Measurements from ENCODE around the gene SEBOX. TPM values are rescaled to one million over a fixed set of nuclear protein-coding genes. Genes with fewer than 3 reads are reported as not detected.

SEBOX gene
- total RNA-seq, 1 donor: not detected

DNA sequence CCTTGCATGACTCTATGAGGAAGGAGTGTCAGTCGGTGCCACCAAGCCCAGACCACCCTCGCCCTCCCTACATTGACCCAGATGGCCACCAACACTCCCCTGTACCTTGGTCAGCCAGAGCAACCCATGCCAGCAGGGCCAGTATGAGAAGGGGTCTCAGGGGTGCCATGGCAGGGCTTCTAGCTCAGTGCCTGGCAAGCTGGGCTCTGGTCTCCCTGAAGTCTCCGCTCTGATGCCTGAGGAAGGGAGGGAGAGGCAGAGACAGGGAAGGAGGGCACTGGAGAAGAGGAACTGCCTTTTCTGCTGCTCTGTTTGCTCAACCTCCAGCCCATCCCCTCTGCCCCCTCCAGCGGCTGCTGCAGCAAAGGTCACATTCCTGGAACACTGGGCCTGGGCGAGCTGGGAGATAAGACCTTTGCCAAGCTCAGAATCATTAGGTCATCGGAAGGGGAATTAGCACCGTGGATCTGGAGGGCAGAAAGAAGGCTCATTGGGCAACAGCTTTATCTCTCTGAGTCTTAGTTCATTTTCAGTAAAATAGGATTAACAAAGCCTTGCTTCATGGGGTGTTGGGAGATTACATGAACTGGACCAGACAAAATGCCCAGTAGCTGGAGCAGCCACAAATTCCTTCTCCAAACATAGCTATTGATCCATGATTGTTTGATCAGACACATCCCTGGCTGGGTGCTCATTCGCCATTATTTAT, 5.2 kb upstream of the SEBOX start, which contains the start of gene VTN:
VTN (minus strand) TSS at position 273 of the 709 bp plus-strand sequence; CDS start at position 169, 104 bp downstream.
- DNase-seq (ENCODE audit: low read depth): peak; percentile 76
- H3K4me3 ChIP-seq (ENCODE audit: low read depth, low read length): peak within 1 kb of the TSS; percentile 71
- TF ChIP-seq CTCF (IDR thresholded peaks at IDR 0.05; ENCODE audit: insufficient read depth, low read length): peak; percentile 3

DNA sequence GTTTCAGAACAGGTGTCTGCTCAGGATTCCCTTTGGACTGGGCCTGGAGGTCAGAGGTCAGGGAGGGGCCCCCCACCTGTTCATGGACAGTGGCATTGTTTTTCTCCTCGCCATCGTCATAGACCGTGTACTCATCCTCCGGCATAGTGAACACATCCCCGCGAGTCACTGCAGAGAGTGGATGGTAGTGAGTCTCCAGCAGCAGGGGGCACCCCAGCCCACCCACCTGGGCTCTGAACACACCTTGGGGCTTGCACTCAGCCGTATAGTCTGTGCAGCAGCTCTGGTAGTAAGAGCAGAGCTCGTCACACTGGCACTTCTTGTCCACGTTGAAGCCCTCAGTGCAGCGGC, 4.7 kb upstream of the SEBOX start:
- H3K4me3 ChIP-seq (ENCODE audit: low read depth, low read length): no peak overlapping the region
- no peak for DNase-seq (ENCODE audit: low read depth)
- no peak for TF ChIP-seq CTCF (IDR thresholded peaks at IDR 0.05; ENCODE audit: insufficient read depth, low read length)

DNA sequence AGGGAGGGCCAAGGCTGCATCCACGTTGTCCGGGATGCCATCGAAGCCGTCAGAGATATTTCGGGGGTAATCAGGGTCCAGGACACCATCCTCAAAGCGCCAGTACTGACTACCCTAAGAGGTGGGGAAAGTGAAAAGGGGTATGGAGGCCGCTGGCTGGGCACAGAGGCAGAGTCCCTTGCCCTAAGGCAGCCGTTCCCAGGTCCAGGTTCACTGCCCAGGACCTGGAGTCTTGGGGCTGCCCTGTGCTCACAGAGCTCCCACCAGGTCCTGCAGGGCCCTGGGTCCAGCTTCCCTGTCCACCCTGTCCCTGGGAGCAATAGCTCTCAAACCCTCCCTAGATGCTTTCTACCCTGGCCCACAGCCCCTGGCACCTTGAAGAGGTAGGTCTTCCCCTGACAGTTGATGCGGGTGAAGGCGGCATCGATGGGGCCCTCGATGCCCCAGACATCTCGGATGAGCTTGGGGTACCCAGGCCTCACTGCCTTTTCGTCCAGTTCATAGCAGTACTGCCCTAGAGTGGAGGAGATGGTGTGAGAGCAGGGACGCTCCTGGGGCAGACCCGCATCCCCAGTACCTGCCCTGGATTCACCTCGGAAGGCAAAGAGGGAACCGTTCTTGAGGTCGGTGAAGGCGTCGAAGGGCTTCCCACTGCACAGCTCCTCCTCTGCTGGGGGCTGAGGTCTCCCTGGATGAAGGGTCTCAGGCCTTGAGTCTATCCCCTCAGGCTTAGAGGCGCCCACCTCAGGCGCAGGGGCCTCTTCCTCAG, 4.1 kb upstream of the SEBOX start:
- H3K4me3 ChIP-seq (ENCODE audit: low read depth, low read length): no peak overlapping the region
- no peak for TF ChIP-seq CTCF (IDR thresholded peaks at IDR 0.05; ENCODE audit: insufficient read depth, low read length)
- no peak for DNase-seq (ENCODE audit: low read depth)

DNA sequence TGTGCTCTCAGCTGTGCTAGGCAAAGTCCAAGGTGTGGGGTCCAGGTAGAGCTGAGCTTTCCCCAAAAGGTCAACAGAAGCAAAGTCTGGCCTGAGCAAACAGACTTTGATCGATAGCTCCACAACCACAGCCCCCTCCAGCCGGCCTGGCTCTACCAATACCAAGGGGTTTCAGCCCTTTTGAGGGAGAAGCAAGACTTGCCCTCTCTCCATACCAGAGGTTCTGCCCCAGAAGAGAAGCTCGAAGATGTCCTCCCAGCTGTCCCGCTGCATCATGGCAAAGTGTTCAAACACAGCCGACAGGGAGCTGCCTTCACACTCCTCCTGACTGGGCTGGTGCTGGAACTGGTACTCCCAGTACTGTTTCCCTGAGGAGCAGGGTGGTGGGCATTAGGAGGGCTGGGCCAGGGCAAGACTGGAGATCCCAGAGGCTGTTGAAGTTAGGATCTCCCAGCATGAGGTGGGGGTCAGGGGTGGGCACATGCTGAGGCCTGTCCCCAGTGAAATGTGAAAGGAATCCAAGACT, 3.4 kb upstream of the SEBOX start:
- no peak for TF ChIP-seq CTCF (IDR thresholded peaks at IDR 0.05; ENCODE audit: insufficient read depth, low read length)
- DNase-seq (ENCODE audit: low read depth): no peak
- H3K4me3 ChIP-seq (ENCODE audit: low read depth, low read length): no peak overlapping the region

DNA sequence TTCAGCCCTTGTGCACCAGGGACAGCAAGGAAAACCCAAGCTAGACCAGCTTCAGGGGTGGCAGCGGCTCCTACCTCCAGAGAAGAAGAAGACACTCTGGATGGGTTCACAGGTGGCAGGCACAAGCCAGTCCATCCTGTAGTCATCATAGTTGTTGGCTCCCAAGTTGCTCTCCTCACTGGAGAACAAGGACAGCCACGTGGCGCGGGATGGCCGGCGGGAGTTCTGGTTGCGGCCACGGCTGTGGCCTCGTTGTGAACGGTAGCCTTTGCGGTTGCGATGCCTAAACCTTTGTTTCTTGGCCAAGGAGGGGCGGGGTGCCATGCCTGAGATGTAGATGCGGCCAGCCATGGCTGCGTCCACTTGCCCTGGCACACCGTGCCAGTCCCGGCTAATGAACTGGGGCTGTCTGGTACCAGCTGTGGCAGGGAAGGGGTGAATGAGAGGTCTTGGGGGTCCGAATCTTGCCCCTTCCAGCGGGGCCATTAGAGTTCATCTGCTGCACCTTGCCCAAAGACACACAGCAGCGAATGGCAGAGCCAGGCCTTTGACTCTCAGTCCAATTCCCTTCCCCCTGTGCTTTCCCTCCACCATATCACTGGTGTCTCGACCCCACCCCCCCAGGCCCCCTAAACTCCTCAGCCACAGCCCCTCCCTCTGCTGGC, 2.8 kb upstream of the SEBOX start:
- DNase-seq (ENCODE audit: low read depth): no peak
- TF ChIP-seq CTCF (IDR thresholded peaks at IDR 0.05; ENCODE audit: insufficient read depth, low read length): no peak
- H3K4me3 ChIP-seq (ENCODE audit: low read depth, low read length): no peak overlapping the region

DNA sequence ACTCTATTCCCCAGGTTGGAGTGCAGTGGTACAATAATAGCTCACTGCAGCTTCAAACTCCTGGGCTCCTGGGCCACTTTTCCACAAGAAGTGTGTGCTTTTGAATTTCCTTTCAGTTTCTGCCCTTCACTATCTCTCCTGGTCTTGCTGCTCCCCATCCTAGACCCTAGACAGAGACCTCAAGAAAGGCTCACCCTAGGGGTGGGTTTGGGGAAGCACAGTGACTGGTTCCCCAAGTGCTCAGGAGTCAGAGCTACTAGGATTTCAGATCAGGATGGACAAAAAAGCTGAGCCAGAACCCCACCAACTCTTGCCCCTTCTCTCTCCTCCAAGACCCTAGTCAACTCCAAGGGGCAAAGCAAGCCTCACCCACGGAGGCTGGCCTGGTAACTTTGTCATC, 1.6 kb upstream of the SEBOX start:
- no peak overlapping the region for H3K4me3 ChIP-seq (ENCODE audit: low read depth, low read length)
- peak; percentile 8 for TF ChIP-seq CTCF (IDR thresholded peaks at IDR 0.05; ENCODE audit: insufficient read depth, low read length)
- no peak for DNase-seq (ENCODE audit: low read depth)
